Measurements from ENCODE around the gene TCEA3. TPM values are rescaled to one million over a fixed set of nuclear protein-coding genes. Genes with fewer than 3 reads are reported as not detected.
A peak's percentile ranks its signal among the peaks of the same experiment; 100 is the strongest.

Gene TCEA3
- total RNA-seq, 1 donor from 2014 or later: 3.1 TPM

DNA sequence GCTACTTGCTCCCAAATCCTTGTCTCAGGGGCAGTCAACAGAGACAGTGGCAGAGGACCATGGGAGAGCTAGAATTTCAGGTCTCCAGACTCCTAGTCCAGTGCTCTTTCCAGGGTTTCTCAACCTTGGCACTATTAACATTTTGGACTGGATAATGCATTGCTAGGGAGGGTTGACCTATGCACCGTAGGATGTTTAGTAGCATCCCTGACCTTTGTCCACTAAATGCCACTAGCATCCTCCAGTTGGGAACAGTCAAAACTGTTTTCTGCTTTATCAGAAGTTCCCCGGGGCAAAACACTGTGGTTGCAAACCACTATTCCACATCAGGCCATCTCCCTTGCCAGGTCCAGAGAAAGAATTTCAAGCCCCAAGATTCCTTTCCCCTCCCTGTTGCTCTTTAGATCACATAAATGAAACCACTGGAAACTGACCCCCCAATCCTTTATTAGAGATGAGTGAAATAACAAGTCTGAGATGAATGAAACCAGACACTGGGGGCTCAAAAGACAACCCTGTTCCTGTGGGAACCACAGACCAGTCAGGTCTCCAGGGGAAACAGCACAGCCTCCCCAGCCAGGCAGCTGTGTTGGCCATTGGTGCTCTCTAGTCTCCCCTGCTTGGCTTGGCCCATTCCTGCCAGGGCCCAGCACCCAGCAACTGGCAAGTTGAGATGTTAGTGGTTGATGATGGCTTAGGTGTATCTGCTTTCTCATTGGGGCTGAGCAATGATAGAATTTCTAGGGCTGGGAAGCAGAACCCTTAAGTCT, 3.8 kb upstream of the TCEA3 start:
- DNase-seq (ENCODE audit: low read depth): no peak
- TF ChIP-seq CTCF (conservative IDR thresholded peaks at IDR 0.05; ENCODE audit: low read depth, low read length): no peak
- H3K4me3 ChIP-seq (ENCODE audit: low read depth, low read length): no peak overlapping the region

GRCh38 chr1:23427550-23427949, 3.0 kb upstream of the TCEA3 start:
- H3K4me3 ChIP-seq (ENCODE audit: low read depth, low read length): no peak overlapping the region
- no peak for DNase-seq (ENCODE audit: low read depth)
- TF ChIP-seq CTCF (conservative IDR thresholded peaks at IDR 0.05; ENCODE audit: low read depth, low read length): no peak

DNA sequence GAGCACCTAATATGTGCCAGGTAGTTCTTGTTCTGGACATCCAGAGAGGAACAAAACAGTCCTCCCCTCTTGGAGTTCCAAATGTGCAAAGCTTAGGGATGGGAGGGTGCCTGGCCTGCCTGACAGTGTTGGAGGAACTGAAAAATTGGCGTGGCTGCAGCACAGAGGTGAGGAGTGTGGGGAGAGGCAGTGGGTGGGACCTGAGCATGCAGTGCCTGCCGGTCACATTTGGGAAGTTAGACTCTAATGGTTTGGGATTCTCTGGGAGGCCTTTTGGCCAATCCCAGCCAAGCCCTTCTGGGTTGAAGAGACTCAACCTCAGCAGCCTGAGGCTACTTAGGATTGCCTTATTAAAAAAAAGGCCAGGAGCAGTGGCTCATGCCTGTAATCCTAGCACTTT, 2.3 kb upstream of the TCEA3 start:
- DNase-seq (ENCODE audit: low read depth): no peak
- no peak for TF ChIP-seq CTCF (conservative IDR thresholded peaks at IDR 0.05; ENCODE audit: low read depth, low read length)
- H3K4me3 ChIP-seq (ENCODE audit: low read depth, low read length): no peak overlapping the region

- no peak for TF ChIP-seq CTCF (conservative IDR thresholded peaks at IDR 0.05; ENCODE audit: low read depth, low read length)
- peak overlapping the region; percentile 46 for H3K4me3 ChIP-seq (ENCODE audit: low read depth, low read length)
- no peak for DNase-seq (ENCODE audit: low read depth)
Observed at GRCh38 chr1:23425193-23425494, 596 bp upstream of the TCEA3 start.

DNA sequence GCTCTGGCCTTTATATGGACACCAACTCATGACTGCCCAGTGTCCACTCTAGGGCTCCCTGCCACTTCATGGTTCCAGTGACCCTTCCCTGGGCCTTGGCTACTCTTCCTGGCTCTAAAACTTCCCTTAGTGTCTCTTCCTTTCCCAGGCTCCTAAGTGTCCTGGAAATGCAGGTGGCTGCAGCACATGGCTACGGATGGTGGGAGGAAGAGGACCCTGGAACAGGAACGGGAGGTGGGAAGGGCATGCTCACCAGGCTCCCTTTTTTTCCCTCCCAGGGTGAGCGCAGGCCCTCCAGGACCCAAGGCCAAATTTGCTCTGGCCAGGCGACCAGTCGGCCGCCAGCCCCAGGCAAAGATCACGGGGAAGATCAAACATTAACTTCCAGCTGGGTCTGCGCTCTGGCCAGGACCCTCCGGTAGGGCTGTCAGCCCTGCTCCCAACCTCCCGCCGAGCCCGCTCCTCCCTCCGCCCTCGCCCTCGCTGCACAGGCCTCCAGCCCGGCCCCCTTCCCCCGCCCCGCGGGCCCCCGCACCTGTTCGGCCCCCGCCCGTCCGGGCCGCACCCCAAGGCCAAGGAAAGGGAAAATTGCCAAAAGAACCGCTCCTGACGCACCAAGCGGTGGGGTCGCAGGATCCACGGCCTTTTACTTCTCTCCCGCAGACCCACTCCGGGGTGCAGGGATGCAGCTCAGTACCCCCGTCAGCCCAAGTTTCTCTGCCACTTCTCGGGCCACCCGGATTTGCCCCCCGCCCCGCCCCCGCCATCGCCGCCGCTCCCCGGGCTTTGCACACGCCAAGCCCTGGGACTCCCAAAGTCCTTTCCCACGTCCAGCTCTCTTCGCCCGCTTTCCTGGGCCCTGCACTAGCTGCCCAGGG, 894 bp downstream of the TCEA3 start:
- DNase-seq (ENCODE audit: low read depth): no peak
- H3K4me3 ChIP-seq (ENCODE audit: low read depth, low read length): peak overlapping the region; percentile 46
- no peak for TF ChIP-seq CTCF (conservative IDR thresholded peaks at IDR 0.05; ENCODE audit: low read depth, low read length)

- no peak for TF ChIP-seq CTCF (conservative IDR thresholded peaks at IDR 0.05; ENCODE audit: low read depth, low read length)
- no peak overlapping the region for H3K4me3 ChIP-seq (ENCODE audit: low read depth, low read length)
Observed at GRCh38 chr1:23422941-23423340, 1.6 kb downstream of the TCEA3 start.

More at GRCh38 chr1:23422941-23423340, 1.6 kb downstream of the TCEA3 start:
- no peak for DNase-seq (ENCODE audit: low read depth)

All from epithelial cell of proximal tubule (primary cell).